GM19043 (cell line): ENCODE measurements around the gene KIF1B.
"Not testable (repeated sequence)": the region's sequence is repeated elsewhere in the genome, so short reads cannot be mapped to it uniquely, and the experiment has no call there.

Experiments used
- ATAC-seq: cut with Tn5 transposase; IDR thresholded peaks from one replicate; pipeline ENCODE4 v1.9.1; 2021; ENCODE audit warnings: low read depth; ENCODE audit not compliant: unreplicated experiment

Gene KIF1B

GRCh38 chr1:10319750-10320149 lies 109.4 kb downstream of the KIF1B start:
- no peak for ATAC-seq

GRCh38 chr1:10320336-10320735 lies 110.0 kb downstream of the KIF1B start:
- ATAC-seq, result no peak

GRCh38 chr1:10322821-10323220 lies 112.5 kb downstream of the KIF1B start:
- no peak for ATAC-seq

DNA sequence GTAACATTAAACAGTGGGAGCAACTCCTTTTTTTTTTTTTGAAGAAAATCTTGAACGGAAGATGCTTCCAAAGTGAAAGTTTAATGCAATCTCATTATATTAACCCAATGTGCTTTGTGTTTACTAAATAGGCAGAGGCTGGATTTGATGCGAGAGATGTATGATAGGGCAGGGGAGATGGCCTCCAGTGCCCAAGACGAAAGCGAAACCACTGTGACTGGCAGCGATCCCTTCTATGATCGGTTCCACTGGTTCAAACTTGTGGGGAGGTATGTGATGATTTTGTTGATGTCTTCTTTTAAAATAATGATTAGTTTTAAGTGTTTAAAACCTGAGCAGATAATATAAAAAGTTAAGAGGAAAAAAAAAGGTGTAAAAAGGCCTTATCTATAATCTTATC lies 114.3 kb downstream of the KIF1B start:
- no peak for ATAC-seq

DNA sequence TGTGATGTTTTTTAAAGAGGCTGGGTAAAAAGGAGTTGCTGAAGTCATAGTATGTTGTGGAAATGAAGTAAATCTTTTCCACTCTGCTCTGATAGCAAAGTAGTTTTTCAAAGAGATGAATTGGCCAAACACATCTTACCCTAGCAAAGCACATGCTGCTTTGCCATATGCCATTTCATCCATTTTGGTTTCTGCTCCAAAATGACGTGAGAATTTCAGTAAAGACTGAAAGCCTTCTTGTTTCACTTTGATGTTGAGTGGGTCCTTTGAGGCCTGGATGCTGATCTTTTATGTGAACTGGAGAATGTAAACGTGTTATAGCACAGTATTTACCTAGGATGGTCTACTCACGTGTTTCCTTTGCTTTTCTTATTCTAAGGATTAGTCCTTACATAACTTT lies 115.2 kb downstream of the KIF1B start:
- no peak for ATAC-seq

DNA sequence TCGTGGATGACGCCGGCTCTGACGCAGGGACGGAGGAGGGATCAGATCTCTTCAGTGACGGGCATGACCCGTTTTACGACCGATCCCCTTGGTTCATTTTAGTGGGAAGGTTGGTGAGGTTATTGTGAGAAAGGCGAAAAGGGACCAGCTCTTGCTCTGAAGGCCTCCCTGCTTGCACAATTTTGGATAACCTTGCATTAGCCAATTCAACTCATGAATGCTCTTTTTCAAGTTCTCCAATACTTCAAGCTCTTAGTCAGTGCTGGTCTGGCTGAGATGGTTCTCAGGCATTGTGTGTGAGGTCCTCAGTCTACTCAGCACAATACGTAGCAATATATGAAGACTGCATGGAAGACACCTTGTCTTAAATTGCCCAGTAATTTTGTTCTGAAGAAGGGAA lies 115.9 kb downstream of the KIF1B start:
- no peak for ATAC-seq

GRCh38 chr1:10328180-10328963 lies 118.0 kb downstream of the KIF1B start:
- ATAC-seq, result no peak

DNA sequence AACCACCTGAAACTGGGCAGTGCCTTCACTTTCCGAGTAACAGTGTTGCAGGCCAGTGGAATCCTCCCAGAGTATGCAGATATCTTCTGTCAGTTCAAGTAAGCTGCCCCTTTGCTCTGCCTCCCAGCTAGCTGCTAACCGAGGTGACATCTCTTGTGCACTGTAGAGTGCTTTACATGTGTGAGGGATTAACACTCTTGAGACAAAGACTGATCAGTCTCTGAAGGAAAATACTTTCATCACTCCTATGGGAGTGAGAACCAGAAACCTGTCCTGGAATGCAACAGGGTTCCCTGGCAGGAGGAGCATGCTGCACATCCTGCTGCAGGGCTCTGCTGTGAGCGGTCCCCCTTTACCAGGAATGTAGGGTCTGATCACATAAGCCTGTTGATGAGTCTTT lies 127.1 kb downstream of the KIF1B start:
- no peak for ATAC-seq

GRCh38 chr1:10338047-10338446 lies 127.7 kb downstream of the KIF1B start:
- ATAC-seq, result no peak

GRCh38 chr1:10338611-10339010 lies 128.2 kb downstream of the KIF1B start:
- ATAC-seq, result no peak

DNA sequence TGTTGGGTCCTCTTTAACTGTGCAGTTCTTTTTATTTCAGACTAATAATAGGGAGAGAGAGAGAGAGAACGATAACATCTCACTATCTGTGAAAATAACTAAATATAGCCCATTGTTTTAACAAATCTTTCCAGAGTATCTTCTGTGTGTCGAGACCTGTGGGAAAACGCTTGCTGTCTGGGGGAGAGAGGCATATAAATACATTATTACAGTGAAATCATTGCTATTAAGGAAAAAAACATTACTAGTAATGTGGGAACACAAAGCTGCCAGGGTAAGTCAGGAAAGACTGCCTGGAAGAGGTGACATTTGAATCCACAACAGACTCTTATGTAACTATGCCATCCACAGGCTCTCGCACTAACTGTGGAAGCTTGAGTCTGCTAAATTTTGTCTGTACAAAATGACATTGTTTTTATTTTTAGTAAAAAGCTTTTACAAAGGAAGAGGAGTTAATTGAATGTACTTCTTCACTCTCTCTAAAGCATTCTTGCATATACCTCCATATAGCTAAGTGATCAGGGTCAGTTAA lies 128.7 kb downstream of the KIF1B start:
- ATAC-seq, result no peak

DNA sequence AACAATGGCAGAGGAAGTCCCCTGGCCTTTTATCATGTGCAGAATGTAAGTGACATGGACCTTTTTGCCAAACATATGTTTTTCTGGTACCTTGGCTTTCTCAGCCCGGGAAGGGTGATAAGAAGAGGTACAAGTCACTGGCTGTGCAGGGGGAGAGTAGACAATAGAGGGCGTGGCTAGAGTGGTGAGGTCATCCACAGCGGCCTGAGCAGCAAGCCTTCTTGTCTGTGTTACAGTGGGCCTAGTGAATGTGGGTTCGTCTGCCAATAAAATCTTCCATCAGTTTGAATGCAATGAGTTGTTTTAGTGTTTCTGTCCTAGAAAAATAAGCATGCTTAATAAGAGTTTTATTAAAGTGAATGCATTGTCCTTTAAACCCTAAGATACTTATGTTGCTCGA lies 129.4 kb downstream of the KIF1B start:
- ATAC-seq, result no peak

GRCh38 chr1:10340930-10341590 lies 130.7 kb downstream of the KIF1B start:
- ATAC-seq, result no peak

GRCh38 chr1:10347109-10347508 lies 136.7 kb downstream of the KIF1B start:
- ATAC-seq, result no peak

- no peak for ATAC-seq
Measured at GRCh38 chr1:10353282-10353681, 142.9 kb downstream of the KIF1B start.

DNA sequence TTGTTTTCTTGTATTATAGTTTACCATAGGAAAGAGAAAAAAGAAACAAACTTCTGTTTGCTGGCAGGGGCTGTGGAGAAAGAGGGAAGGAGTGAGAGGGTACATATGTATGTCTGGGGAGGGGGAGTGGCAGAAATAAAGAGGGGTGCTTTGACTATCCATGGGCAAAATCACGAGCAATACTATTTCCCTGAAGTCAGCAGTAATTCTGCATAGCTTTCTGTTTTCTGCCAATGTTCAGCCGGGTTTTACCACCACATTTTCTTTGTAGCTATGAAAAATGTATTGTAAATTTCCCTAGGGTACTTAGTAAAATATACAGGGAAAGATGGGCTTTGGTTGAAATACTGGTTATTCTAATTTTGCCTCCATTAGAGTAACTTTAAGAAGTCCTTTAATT lies 143.3 kb downstream of the KIF1B start:
- no peak for ATAC-seq

DNA sequence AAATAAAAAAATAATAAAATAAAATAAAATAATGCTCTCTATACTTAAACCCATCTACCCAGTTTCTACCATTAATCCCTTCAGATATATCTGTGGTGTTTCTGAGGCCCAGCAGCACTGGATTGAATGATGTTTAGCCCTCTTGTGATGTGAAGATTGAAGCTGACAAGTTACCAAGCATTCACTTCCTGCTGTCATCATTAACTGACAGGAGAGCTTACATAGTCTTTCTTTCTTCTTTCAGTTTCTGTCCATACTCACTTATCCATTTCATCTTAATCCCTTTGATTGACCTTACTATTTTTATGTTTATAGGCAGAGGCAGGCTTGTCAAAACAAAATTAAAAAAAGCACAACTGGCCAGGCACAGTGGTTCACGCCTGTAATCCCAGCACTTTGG lies 149.7 kb downstream of the KIF1B start:
- no peak for ATAC-seq

- ATAC-seq, result no peak
Measured at GRCh38 chr1:10361515-10361914, 151.1 kb downstream of the KIF1B start.

DNA sequence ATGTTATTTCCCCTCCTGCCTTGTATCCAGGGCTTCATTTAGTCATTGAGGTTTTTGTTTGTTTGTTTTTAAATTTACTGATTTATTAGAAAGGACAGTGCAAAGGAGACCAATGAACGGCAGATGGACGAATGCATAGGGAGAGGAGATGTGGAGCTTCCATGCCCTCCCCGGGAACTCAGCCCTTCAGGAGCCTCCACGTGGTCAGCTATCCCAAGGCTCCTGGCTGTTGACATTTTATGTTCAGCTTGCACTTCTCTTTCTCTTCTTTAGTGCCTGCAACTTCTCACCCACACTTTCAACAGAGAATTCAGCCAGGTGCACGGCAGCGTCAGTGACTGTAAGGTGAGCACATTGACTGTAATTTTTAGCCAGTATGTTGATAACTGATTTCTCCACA lies 157.8 kb downstream of the KIF1B start:
- no peak for ATAC-seq

GRCh38 chr1:10374442-10374860 lies 164.1 kb downstream of the KIF1B start:
- no peak for ATAC-seq

GRCh38 chr1:10377365-10378029 lies 167.1 kb downstream of the KIF1B start:
- ATAC-seq, result not testable (repeated sequence)
